ENCODE measurements around the gene FAM120B.

Gene FAM120B

GRCh38 chr6:170410241-170410640, 103.7 kb downstream of the FAM120B start:
- no peak overlapping the region for H3K27ac ChIP-seq
- H3K27me3 ChIP-seq: peaks cover 15% of the 10 kb centered on the region
- no peak overlapping the region for H3K4me3 ChIP-seq (ENCODE audit: low read depth in 1 of 2, low read length in 1 of 2)
- H3K36me3 ChIP-seq: peaks cover 20% of the 10 kb centered on the region
- no peaks in the 10 kb centered on the region for H3K4me1 ChIP-seq (ENCODE audit: control insufficient read depth in 1 of 2, insufficient read depth in 1 of 2, low read depth in 1 of 2, low read length in 1 of 2)
- no peaks in the 10 kb centered on the region for H3K9me3 ChIP-seq
- no peak for TF ChIP-seq CTCF (IDR thresholded peaks at IDR 0.05)

- no peak overlapping the region for H3K4me3 ChIP-seq (ENCODE audit: low read depth in 1 of 2, low read length in 1 of 2)
- no peaks in the 10 kb centered on the region for H3K36me3 ChIP-seq
- H3K4me1 ChIP-seq (ENCODE audit: control insufficient read depth in 1 of 2, insufficient read depth in 1 of 2, low read depth in 1 of 2, low read length in 1 of 2): no peaks in the 10 kb centered on the region
- H3K27ac ChIP-seq: no peak overlapping the region
- TF ChIP-seq CTCF (IDR thresholded peaks at IDR 0.05): no peak
- H3K27me3 ChIP-seq: peaks cover 27% of the 10 kb centered on the region
- no peaks in the 10 kb centered on the region for H3K9me3 ChIP-seq
Observed at GRCh38 chr6:170415318-170415717, 108.8 kb downstream of the FAM120B start.

GRCh38 chr6:170416303-170416702, 109.7 kb downstream of the FAM120B start:
- H3K27ac ChIP-seq: no peak overlapping the region
- H3K36me3 ChIP-seq: no peaks in the 10 kb centered on the region
- H3K4me3 ChIP-seq (ENCODE audit: low read depth in 1 of 2, low read length in 1 of 2): no peak overlapping the region
- TF ChIP-seq CTCF (IDR thresholded peaks at IDR 0.05): no peak
- H3K9me3 ChIP-seq: no peaks in the 10 kb centered on the region
- H3K27me3 ChIP-seq: peaks cover 27% of the 10 kb centered on the region
- no peaks in the 10 kb centered on the region for H3K4me1 ChIP-seq (ENCODE audit: control insufficient read depth in 1 of 2, insufficient read depth in 1 of 2, low read depth in 1 of 2, low read length in 1 of 2)

GRCh38 chr6:170416959-170417606, 110.5 kb downstream of the FAM120B start:
- H3K27ac ChIP-seq: no peak overlapping the region
- no peaks in the 10 kb centered on the region for H3K4me1 ChIP-seq (ENCODE audit: control insufficient read depth in 1 of 2, insufficient read depth in 1 of 2, low read depth in 1 of 2, low read length in 1 of 2)
- H3K9me3 ChIP-seq: no peaks in the 10 kb centered on the region
- no peak overlapping the region for H3K4me3 ChIP-seq (ENCODE audit: low read depth in 1 of 2, low read length in 1 of 2)
- peaks cover 27% of the 10 kb centered on the region for H3K27me3 ChIP-seq
- no peak for TF ChIP-seq CTCF (IDR thresholded peaks at IDR 0.05)
- no peaks in the 10 kb centered on the region for H3K36me3 ChIP-seq

GRCh38 chr6:170417881-170418280, 111.3 kb downstream of the FAM120B start:
- Histone ChIP-seq H3K4me3 (ENCODE audit: low read depth in 1 of 2, low read length in 1 of 2) (no peak overlapping the region), H3K9me3 (no peaks in the 10 kb centered on the region), H3K4me1 (ENCODE audit: control insufficient read depth in 1 of 2, insufficient read depth in 1 of 2, low read depth in 1 of 2, low read length in 1 of 2) (no peaks in the 10 kb centered on the region), H3K27me3 (peaks cover 29% of the 10 kb centered on the region), H3K27ac (no peak overlapping the region), H3K36me3 (no peaks in the 10 kb centered on the region)
- no peak for TF ChIP-seq CTCF (IDR thresholded peaks at IDR 0.05)

Data from neutrophil (primary cell).